Measurements from ENCODE around the gene BACE2. TPM values are rescaled to one million over a fixed set of nuclear protein-coding genes. Genes with fewer than 3 reads are reported as not detected.
"Not testable (repeated sequence)": the region's sequence is repeated elsewhere in the genome, so short reads cannot be mapped to it uniquely, and the experiment has no call there.

The BACE2 gene
- total RNA-seq, 2 experiments from 2014 or later: not detected

GRCh38 chr21:41255190-41255589 lies 87.2 kb downstream of the BACE2 start:
- H3K27ac ChIP-seq (ENCODE audit: low read depth, low read length, poor library complexity, severe bottlenecking): no peak overlapping the region
- H3K9me2 ChIP-seq (ENCODE audit: insufficient read depth, low read length): no peaks in the 10 kb centered on the region
- H3K4me2 ChIP-seq (ENCODE audit: low read length): no peak overlapping the region
- H3K36me3 ChIP-seq (ENCODE audit: insufficient read depth, low read length): no peaks in the 10 kb centered on the region
- intact Hi-C loops (cut with micrococcal nuclease; ENCODE audit: unreplicated experiment): no loop called here
- no peaks in the 10 kb centered on the region for H3K9me3 ChIP-seq (ENCODE audit: low read length)
- no TSS peak for BruUV-seq (replicated peaks)
- CTCF ChIA-PET (ENCODE audit: unreplicated experiment): no interaction called here
- POLR2A ChIA-PET: no interaction called here
- no peaks in the 10 kb centered on the region for H3K4me1 ChIP-seq (ENCODE audit: insufficient read depth, low read length, poor library complexity, severe bottlenecking)
- TF ChIP-seq EZH2phosphoT487 (IDR thresholded peaks at IDR 0.05; ENCODE audit: borderline replicate concordance, low read depth, low read length) (no peak), CTCF (conservative IDR thresholded peaks at IDR 0.05; ENCODE audit: low read length) (no peak)
- no peaks in the 10 kb centered on the region for H3K79me2 ChIP-seq (ENCODE audit: insufficient read depth, low read depth, low read length)
- no peak overlapping the region for H3K4me3 ChIP-seq (ENCODE audit: low read depth, low read length, poor library complexity, severe bottlenecking)
- DNase-seq (ENCODE audit: low spot score): no peak
- H4K20me1 ChIP-seq (ENCODE audit: insufficient read depth, low read length): no peaks in the 10 kb centered on the region
- H2AFZ ChIP-seq (ENCODE audit: low read length): no peak overlapping the region

- H2AFZ ChIP-seq (ENCODE audit: low read length); H3K9me3 ChIP-seq (ENCODE audit: low read length); H4K20me1 ChIP-seq (ENCODE audit: insufficient read depth, low read length); CTCF ChIA-PET (ENCODE audit: unreplicated experiment); H3K79me2 ChIP-seq (ENCODE audit: insufficient read depth, low read depth, low read length); intact Hi-C loops (cut with micrococcal nuclease; ENCODE audit: unreplicated experiment); POLR2A ChIA-PET; H3K36me3 ChIP-seq (ENCODE audit: insufficient read depth, low read length); DNase-seq (ENCODE audit: low spot score); BruUV-seq (replicated peaks); H3K4me2 ChIP-seq (ENCODE audit: low read length); H3K27ac ChIP-seq (ENCODE audit: low read depth, low read length, poor library complexity, severe bottlenecking); H3K4me3 ChIP-seq (ENCODE audit: low read depth, low read length, poor library complexity, severe bottlenecking); H3K9me2 ChIP-seq (ENCODE audit: insufficient read depth, low read length); H3K4me1 ChIP-seq (ENCODE audit: insufficient read depth, low read length, poor library complexity, severe bottlenecking): not testable (repeated sequence)
These were observed 88.3 kb downstream of the BACE2 start for GRCh38 chr21:41256231-41256630.

- Histone ChIP-seq H3K4me2 (ENCODE audit: low read length) (no peak overlapping the region), H4K20me1 (ENCODE audit: insufficient read depth, low read length) (no peaks in the 10 kb centered on the region), H3K4me3 (ENCODE audit: low read depth, low read length, poor library complexity, severe bottlenecking) (no peak overlapping the region), H3K4me1 (ENCODE audit: insufficient read depth, low read length, poor library complexity, severe bottlenecking) (no peaks in the 10 kb centered on the region), H3K36me3 (ENCODE audit: insufficient read depth, low read length) (no peaks in the 10 kb centered on the region), H3K79me2 (ENCODE audit: insufficient read depth, low read depth, low read length) (no peaks in the 10 kb centered on the region), H2AFZ (ENCODE audit: low read length) (no peak overlapping the region), H3K9me2 (ENCODE audit: insufficient read depth, low read length) (no peaks in the 10 kb centered on the region), H3K9me3 (ENCODE audit: low read length) (no peaks in the 10 kb centered on the region), H3K27ac (ENCODE audit: low read depth, low read length, poor library complexity, severe bottlenecking) (no peak overlapping the region)
- no TSS peak for BruUV-seq (replicated peaks)
- CTCF ChIA-PET (ENCODE audit: unreplicated experiment): no interaction called here
- TF ChIP-seq CTCF (conservative IDR thresholded peaks at IDR 0.05; ENCODE audit: low read length): no peak
- no peak for TF ChIP-seq EZH2phosphoT487 (IDR thresholded peaks at IDR 0.05; ENCODE audit: borderline replicate concordance, low read depth, low read length)
- POLR2A ChIA-PET: no interaction called here
- intact Hi-C loops (cut with micrococcal nuclease; ENCODE audit: unreplicated experiment): no loop called here
- DNase-seq (ENCODE audit: low spot score): no peak
These were observed 89.1 kb downstream of the BACE2 start for GRCh38 chr21:41256771-41257702.

All from OCI-LY7 (cell line).